Measurements from ENCODE around the gene TLL1. TPM values are rescaled to one million over a fixed set of nuclear protein-coding genes. Genes with fewer than 3 reads are reported as not detected.

The TLL1 gene
- total and polyA plus RNA-seq, 2 donors (not counting 3 experiments of a cell fraction or from before 2014, with no cell fraction given): 0.41 to 1.4 TPM

GRCh38 chr4:165874791-165875371 lies 1.8 kb downstream of the TLL1 start:
- TF ChIP-seq EZH2 (IDR thresholded peaks at IDR 0.05; ENCODE audit: borderline replicate concordance, low read depth, low read length, severe bottlenecking): no peak
- peak; percentile 70 for TF ChIP-seq MAX (IDR thresholded peaks at IDR 0.05; ENCODE audit: insufficient read depth, insufficient read length)
- TF ChIP-seq POLR2A (IDR thresholded peaks at IDR 0.05; ENCODE audit: low read depth, low read length): no peak
- TF ChIP-seq GATA2 (IDR thresholded peaks at IDR 0.05; ENCODE audit: insufficient read depth, insufficient read length, low read depth, low read length): no peak
- peak; percentile 22 for TF ChIP-seq POLR2AphosphoS5 (IDR thresholded peaks at IDR 0.05; ENCODE audit: insufficient read depth, low read depth, low read length)
- TF ChIP-seq JUN (IDR thresholded peaks at IDR 0.05; ENCODE audit: borderline replicate concordance, insufficient read depth, insufficient read length, low read depth): no peak
- TF ChIP-seq FOS (IDR thresholded peaks at IDR 0.05; ENCODE audit: borderline replicate concordance, insufficient read depth, low read length): no peak
- no peak for TF ChIP-seq CTCF (IDR thresholded peaks at IDR 0.05; ENCODE audit: extremely low read depth in 1 of 2, insufficient read depth in 1 of 2, low read depth in 1 of 2, low read length in 2 of 2)
- no peak for TF ChIP-seq MYC (IDR thresholded peaks at IDR 0.05; ENCODE audit: low read depth, low read length)
- BruUV-seq (replicated peaks): no TSS peak
- no peak for DNase-seq (ENCODE audit: low read depth, low spot score)
- Histone ChIP-seq H3K4me2 (ENCODE audit: insufficient read depth, low read length) (peak overlapping the region; percentile 98), H2AFZ (ENCODE audit: low read depth, low read length) (peak overlapping the region; percentile 93), H3K27ac (ENCODE audit: insufficient read depth, low read depth, low read length) (no peak overlapping the region), H3K4me1 (ENCODE audit: control insufficient read depth, extremely low read depth, insufficient read depth, low read length) (peaks cover 22% of the 10 kb centered on the region), H3K9ac (replicated peaks; ENCODE audit: extremely low read depth, insufficient read depth, low read length) (peak overlapping the region; percentile 43), H4K20me1 (replicated peaks; ENCODE audit: control insufficient read depth, extremely low read depth, insufficient read depth, low read length) (no peaks in the 10 kb centered on the region), H3K36me3 (ENCODE audit: control insufficient read depth in 2 of 2, extremely low read depth in 1 of 2, insufficient read depth in 2 of 2, low read length in 2 of 2) (no peaks in the 10 kb centered on the region), H3K27me3 (ENCODE audit: control insufficient read depth in 2 of 2, insufficient read depth in 2 of 2, low read length in 2 of 2) (peaks cover 0 to 2% of the 10 kb centered on the region in 2 experiments), H3K9me1 (replicated peaks; ENCODE audit: control insufficient read depth, extremely low read depth, insufficient read depth, low read length) (no peaks in the 10 kb centered on the region), H3K4me3 (replicated peaks in 1 of 3; ENCODE audit: insufficient read depth in 1 of 3, low read depth in 1 of 3, low read length in 3 of 3) (peak overlapping the region; percentile 45 to 65 (median 58)), H3K79me2 (ENCODE audit: control insufficient read depth, insufficient read depth, low read length) (no peaks in the 10 kb centered on the region), H3K9me3 (replicated peaks; ENCODE audit: control insufficient read depth, insufficient read depth, low read length) (no peaks in the 10 kb centered on the region)
- ChIA-PET POLR2A (no interaction called here), CTCF (interaction anchor here (0.8 to 2.3 kb wide), 4 partner anchors 9 to 381 kb away, joined by 3 to 16 read pairs (median 4); no protein-coding TSS in a partner anchor)
- intact Hi-C loops (cut with micrococcal nuclease): loop anchor here (5.0 to 10.0 kb wide), 3 partner anchors 110 to 383 kb away; no protein-coding TSS in a partner anchor
- dilution Hi-C loops (cut with MboI; ENCODE audit: extremely low pct_ligation_motif_present, low sequenced_read_pairs): no loop called here
- peak; percentile 12 for FAIRE-seq

Measured in endothelial cell of umbilical vein (primary cell).